HEK293T (cell line): ENCODE results near the gene PCDH9.

Experiments used
- ARNT ChIP-seq: fragments of 450-650 bp; IDR thresholded peaks from 2 replicates; pipeline ENCODE4 v1.6.1; 2017; ENCODE audit warnings: mild to moderate bottlenecking
- BHLHE40 ChIP-seq: fragments of 450-650 bp; IDR thresholded peaks from 2 replicates; pipeline ENCODE4 v1.6.1; 2016; ENCODE audit warnings: mild to moderate bottlenecking, moderate library complexity, borderline replicate concordance
- CTBP1 ChIP-seq: fragments of 450-650 bp; IDR thresholded peaks from 2 replicates; pipeline ENCODE4 v1.6.1; 2016; ENCODE audit warnings: borderline replicate concordance
- FOXM1 ChIP-seq: fragments of 450-650 bp; IDR thresholded peaks from 2 replicates; pipeline ENCODE4 v1.6.1; 2017; ENCODE audit warnings: mild to moderate bottlenecking, borderline replicate concordance
- SP1 ChIP-seq: fragments of 450-650 bp; IDR thresholded peaks from 2 replicates; pipeline ENCODE4 v1.6.1; 2017
- TF ChIP-seq, protein P1 (sequence below): fragments of 450-650 bp; IDR thresholded peaks from 2 replicates; pipeline ENCODE4 v1.6.1; 2016

DNA sequence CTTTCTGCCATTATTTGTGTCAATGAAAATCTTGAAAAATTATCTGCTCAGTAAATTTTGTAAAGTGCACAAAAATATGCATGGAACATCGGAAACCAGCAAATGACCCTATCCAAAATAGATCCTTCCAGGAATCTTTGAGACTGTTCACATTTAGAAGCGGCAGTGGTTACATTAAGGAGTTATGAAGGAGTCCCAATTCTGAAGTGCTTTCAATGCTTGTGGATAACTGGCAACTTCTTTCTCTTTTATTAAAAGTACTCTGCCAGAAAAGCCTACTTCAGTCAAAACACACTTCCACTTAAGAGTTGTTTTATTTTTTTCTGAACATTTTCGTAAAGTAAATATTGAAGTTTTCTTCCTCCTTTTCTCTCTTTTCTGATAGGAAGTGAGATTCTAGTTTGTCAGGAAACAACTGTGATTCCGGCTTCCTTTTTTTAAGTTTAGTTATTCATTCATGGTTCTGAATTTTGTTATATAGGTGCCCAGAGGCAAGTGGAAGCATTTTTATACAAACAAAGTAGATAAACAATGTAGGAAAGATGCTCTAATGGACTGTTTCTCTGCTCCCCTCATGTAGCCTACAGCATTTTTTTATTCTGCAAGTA, 83.5 kb downstream of the PCDH9 start:
- no peak for TF ChIP-seq BHLHE40
- TF ChIP-seq ARNT = no peak
- no peak for TF ChIP-seq CTBP1
- no peak for TF ChIP-seq FOXM1
- TF ChIP-seq, protein P1, sequence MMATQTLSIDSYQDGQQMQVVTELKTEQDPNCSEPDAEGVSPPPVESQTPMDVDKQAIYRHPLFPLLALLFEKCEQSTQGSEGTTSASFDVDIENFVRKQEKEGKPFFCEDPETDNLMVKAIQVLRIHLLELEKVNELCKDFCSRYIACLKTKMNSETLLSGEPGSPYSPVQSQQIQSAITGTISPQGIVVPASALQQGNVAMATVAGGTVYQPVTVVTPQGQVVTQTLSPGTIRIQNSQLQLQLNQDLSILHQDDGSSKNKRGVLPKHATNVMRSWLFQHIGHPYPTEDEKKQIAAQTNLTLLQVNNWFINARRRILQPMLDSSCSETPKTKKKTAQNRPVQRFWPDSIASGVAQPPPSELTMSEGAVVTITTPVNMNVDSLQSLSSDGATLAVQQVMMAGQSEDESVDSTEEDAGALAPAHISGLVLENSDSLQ = no peak
- TF ChIP-seq SP1 = no peak
